Activated naive CD4-positive, alpha-beta T cell treated with anti-CD3 and anti-CD28 coated beads, Interleukin-2, amount 10 ng/mL, durations not matched to agents 7 days and 5 days (primary cell): ENCODE results near the gene TAC4.

Source experiments
- CTCF ChIA-PET: fragments of 350-600 bp; sonication (Branson Sonifier 250); formaldehyde crosslinking; loops from one replicate; lab custom pipeline; 2021; ENCODE audit warnings: antibody characterized with exemption; lab: Charles Lee
- DNase-seq: peaks from one replicate; pipeline ENCODE4 v3.0.0-alpha.2; 2020
- H3K27ac Mint-ChIP-seq: one replicate; pipeline ENCODE4 v1.8.0; 2021; ENCODE audit warnings: mild to moderate bottlenecking, moderate library complexity, mixed read lengths
- H3K27me3 Mint-ChIP-seq: one replicate; pipeline ENCODE4 v1.8.0; 2021; ENCODE audit warnings: mild to moderate bottlenecking, mixed read lengths
- H3K36me3 Mint-ChIP-seq: one replicate; pipeline ENCODE4 v1.8.0; 2021; ENCODE audit warnings: mixed read lengths
- H3K4me1 Mint-ChIP-seq: one replicate; pipeline ENCODE4 v1.8.0; 2021; ENCODE audit warnings: mixed read lengths
- H3K4me3 Mint-ChIP-seq: one replicate; pipeline ENCODE4 v1.8.0; 2021; ENCODE audit warnings: mild to moderate bottlenecking, moderate library complexity, mixed read lengths
- H3K9me3 Mint-ChIP-seq: one replicate; pipeline ENCODE4 v1.8.0; 2021; ENCODE audit warnings: mixed read lengths

The TAC4 gene, protein sequence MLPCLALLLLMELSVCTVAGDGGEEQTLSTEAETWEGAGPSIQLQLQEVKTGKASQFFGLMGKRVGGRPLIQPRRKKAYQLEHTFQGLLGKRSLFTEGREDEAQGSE

DNA sequence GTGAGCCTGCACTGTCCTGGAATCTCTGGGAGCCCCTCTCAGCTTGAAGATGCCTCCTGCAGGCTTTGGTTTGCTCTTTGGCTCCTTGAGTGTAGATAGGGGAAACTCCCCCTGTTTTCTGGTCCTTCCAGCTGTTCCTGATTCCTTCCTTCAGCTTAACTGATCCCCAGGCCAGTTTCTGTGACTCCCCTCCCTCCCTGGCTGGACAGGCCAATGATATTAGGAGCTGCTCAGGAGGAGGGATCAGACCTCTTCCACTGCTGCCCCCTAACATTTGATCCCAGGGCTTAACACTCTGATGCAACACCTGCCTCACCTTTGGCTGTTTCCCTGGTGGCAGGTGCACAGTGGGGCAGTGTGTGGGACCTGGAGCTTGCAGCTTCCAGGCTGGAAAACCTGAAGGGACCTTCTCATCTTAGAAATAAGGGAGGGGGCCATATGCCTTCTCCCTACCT, at the start of gene TAC4:
TSS of gene TAC4 (minus strand) at position 51 of the 455 bp plus-strand sequence. CDS start 52 bp downstream, outside the sequence.
- H3K4me1 Mint-ChIP-seq = peaks cover 42% of the 10 kb centered on the region
- no peak within 1 kb of the TSS for H3K4me3 Mint-ChIP-seq
- H3K27ac Mint-ChIP-seq = no peak within 1 kb of the TSS
- DNase-seq = no peak
- H3K27me3 Mint-ChIP-seq = peaks cover 30% of the 10 kb centered on the region
- CTCF ChIA-PET = interaction anchor here (0.7 to 2.7 kb wide), 2 partner anchors 149 to 291 kb away, joined by 3 to 10 read pairs; no protein-coding TSS in a partner anchor
- peaks cover 3% of the 10 kb centered on the region for H3K36me3 Mint-ChIP-seq
- H3K9me3 Mint-ChIP-seq = no peaks in the 10 kb centered on the region

DNA sequence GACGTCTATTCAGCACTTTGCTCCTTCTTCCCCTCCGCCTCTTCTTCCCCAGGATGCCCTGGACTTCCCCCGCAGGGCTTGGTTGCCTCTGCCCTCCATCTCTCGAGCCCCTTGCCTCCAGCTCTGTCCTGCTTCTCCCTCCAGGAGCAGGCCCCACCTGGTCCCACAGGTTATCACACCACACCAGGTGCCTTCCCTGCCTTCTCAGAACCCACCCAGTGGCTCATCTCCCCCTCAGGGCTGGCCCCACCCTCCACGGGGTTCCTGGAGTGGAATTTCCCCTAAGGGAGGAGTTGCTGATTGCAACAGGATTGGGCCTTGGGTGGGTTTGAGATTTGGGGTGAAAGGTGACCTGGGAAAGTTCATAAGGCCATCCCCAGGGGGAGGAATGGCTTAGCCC, 49.0 kb upstream of the TAC4 start:
- H3K36me3 Mint-ChIP-seq = no peaks in the 10 kb centered on the region
- CTCF ChIA-PET = no interaction called here
- no peaks in the 10 kb centered on the region for H3K4me1 Mint-ChIP-seq
- peaks cover 93% of the 10 kb centered on the region for H3K27me3 Mint-ChIP-seq
- H3K27ac Mint-ChIP-seq = no peak overlapping the region
- H3K4me3 Mint-ChIP-seq = no peak overlapping the region
- no peaks in the 10 kb centered on the region for H3K9me3 Mint-ChIP-seq
- DNase-seq = no peak

DNA sequence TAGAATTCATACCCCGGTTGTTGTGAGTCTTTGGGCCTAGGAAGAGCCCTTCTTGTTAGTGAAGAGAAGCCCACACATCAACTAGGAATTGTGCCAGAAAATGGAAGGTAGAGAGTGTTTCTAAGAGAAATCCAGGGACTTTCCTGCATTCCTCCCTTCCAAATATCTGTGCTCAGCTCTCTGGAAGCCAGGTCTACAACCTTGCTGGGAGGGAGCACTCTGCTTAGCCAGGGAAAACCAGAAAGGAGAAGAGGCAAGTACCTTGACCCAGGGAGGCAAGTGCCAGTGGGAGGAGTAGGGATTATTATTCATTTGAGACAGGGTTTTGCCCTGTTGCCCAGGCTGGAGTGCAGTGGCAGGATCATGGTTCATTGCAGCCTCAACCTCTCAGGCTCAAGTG, 48.4 kb upstream of the TAC4 start:
- Mint-ChIP-seq H3K27ac (no peak overlapping the region), H3K36me3 (no peaks in the 10 kb centered on the region), H3K4me3 (no peak overlapping the region), H3K9me3 (no peaks in the 10 kb centered on the region), H3K4me1 (no peaks in the 10 kb centered on the region), H3K27me3 (peaks cover 93% of the 10 kb centered on the region)
- CTCF ChIA-PET = interaction anchor here (2.1 kb wide), 1 partner anchor 101 kb away, joined by 6 read pairs; no protein-coding TSS in a partner anchor
- no peak for DNase-seq

DNA sequence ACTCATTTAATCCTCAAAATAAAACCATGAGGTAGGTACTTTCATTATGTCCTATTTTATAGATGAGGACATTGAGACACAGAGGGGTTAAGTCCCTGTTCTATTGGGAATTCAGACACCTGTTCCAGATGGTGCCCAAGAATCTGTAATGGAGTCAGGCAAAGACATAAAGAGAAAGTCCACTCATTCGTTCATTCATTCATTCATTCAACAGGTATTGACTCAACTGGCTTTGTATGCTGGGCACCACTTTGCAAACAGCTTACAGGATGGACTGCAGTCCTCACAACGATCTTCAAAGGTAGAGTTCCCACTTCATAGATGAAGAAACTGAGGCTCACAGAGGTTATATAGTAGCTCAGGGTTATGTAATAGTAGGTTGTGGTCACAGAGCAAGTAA, 47.9 kb upstream of the TAC4 start:
- peaks cover 93% of the 10 kb centered on the region for H3K27me3 Mint-ChIP-seq
- DNase-seq = no peak
- no peaks in the 10 kb centered on the region for H3K36me3 Mint-ChIP-seq
- no peaks in the 10 kb centered on the region for H3K4me1 Mint-ChIP-seq
- no peaks in the 10 kb centered on the region for H3K9me3 Mint-ChIP-seq
- CTCF ChIA-PET = interaction anchor here (2.1 kb wide), 1 partner anchor 101 kb away, joined by 6 read pairs; no protein-coding TSS in a partner anchor
- H3K27ac Mint-ChIP-seq = no peak overlapping the region
- no peak overlapping the region for H3K4me3 Mint-ChIP-seq

DNA sequence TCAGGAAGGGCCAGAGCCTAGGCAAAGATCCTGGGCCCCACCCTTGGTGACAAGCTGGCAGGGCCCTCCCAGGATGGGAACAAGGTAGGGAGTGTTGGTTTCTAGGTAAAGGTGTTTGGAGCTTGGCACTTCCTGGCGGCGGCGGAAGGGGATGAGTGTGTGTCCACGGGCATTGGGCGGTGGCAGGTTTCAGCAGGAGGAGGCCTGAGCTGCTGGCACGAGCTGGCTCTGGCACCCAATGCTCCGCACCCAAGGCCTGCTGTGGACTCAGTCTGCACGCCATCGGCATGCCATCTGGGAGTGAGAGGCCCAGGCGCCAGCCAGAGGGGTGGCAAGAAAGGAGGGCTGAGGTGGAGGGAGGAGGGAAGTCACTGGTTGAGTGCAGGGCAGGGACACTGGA, 46.9 kb upstream of the TAC4 start:
- Mint-ChIP-seq H3K27me3 (peaks cover 93% of the 10 kb centered on the region), H3K4me3 (no peak overlapping the region), H3K9me3 (no peaks in the 10 kb centered on the region), H3K27ac (no peak overlapping the region), H3K36me3 (no peaks in the 10 kb centered on the region), H3K4me1 (no peaks in the 10 kb centered on the region)
- CTCF ChIA-PET = interaction anchor here (0.7 to 2.1 kb wide), 3 partner anchors 102 to 594 kb away, joined by 3 to 6 read pairs (median 3); no protein-coding TSS in a partner anchor
- no peak for DNase-seq

DNA sequence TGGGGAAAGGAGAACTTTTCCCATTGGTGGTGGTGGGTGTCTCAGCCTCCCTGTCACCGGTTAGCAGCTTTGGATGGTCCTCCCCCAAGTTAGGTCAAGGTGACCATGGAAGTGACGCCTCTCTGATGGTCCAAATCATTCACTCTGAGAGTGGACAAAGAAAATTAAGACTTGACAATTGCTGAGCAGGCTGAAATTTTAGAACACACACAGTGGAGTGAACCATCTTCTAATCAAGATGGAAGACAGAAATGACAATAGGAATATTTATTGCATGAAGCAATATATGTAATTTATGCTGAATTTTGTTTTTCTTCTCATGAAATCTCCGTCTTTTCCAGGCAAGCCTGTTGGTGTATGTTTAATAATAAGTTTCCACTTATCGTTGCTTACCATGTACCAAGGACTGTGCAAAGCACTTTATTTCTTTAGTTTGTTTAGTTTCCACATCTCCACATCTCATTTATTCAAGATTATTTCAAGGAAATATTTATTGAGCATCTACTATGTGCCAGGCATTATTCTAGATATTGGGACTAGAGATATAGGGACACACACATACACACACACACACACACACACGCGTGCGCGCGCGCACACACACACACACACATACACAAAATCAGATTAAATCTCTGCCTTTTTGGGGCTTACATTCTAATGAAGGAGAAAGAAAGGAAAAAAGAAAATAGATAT, 44.0 kb upstream of the TAC4 start:
- CTCF ChIA-PET = interaction anchor here (1.2 kb wide), 1 partner anchor 105 kb away, joined by 4 read pairs; no protein-coding TSS in a partner anchor
- Mint-ChIP-seq H3K4me3 (no peak overlapping the region), H3K4me1 (no peaks in the 10 kb centered on the region), H3K27me3 (peaks cover 91% of the 10 kb centered on the region), H3K36me3 (no peaks in the 10 kb centered on the region), H3K27ac (no peak overlapping the region), H3K9me3 (no peaks in the 10 kb centered on the region)
- DNase-seq = no peak

DNA sequence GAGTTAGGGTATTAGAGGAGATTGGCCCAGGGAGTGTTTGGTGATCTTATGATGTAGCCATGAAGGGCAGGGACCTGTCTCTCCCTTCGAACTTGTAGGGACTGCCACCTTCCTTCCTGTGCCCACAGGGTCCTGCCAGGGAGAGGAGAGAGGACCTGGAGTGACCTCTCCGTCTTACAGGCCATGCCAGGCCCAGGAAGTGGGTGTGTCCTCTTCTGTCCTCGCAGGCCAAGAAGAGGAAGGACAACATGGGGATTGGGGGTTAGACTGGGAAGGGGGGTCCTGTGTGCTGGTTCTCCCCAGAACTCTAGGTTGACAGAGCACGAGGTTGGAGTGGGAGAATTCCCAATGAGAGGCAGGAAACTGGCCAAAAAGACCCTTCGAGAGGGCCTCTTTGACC, 43.4 kb upstream of the TAC4 start:
- Mint-ChIP-seq H3K36me3 (no peaks in the 10 kb centered on the region), H3K4me1 (no peaks in the 10 kb centered on the region), H3K4me3 (no peak overlapping the region), H3K27ac (no peak overlapping the region), H3K9me3 (no peaks in the 10 kb centered on the region), H3K27me3 (peaks cover 90% of the 10 kb centered on the region)
- CTCF ChIA-PET = interaction anchor here (1.2 kb wide), 1 partner anchor 106 kb away, joined by 4 read pairs; no protein-coding TSS in a partner anchor
- DNase-seq = no peak

DNA sequence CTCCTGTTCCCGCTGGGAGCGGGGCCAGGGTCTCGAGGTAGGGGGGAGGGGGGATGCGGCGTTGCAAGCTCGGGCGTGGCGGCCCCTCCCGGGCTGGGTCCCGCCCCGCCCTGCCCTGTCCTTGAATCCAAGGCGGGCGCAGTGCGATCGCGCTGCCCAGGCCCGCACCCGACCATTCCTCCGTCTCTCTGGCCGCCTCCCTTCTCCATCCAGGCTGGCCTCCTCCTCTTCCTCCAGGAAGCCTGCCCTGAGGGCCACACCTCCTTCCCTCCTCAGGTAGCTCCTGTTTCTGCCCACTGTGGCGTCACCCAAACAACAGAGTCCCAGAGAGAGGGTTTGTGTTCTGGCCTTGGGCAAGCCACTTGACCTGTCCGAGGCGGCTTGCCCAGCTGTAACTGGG, 43.0 kb upstream of the TAC4 start:
- Mint-ChIP-seq H3K27ac (no peak overlapping the region), H3K4me1 (no peaks in the 10 kb centered on the region), H3K36me3 (no peaks in the 10 kb centered on the region), H3K27me3 (peaks cover 90% of the 10 kb centered on the region), H3K9me3 (no peaks in the 10 kb centered on the region), H3K4me3 (no peak overlapping the region)
- CTCF ChIA-PET = interaction anchor here (1.2 kb wide), 1 partner anchor 106 kb away, joined by 4 read pairs; no protein-coding TSS in a partner anchor
- no peak for DNase-seq

DNA sequence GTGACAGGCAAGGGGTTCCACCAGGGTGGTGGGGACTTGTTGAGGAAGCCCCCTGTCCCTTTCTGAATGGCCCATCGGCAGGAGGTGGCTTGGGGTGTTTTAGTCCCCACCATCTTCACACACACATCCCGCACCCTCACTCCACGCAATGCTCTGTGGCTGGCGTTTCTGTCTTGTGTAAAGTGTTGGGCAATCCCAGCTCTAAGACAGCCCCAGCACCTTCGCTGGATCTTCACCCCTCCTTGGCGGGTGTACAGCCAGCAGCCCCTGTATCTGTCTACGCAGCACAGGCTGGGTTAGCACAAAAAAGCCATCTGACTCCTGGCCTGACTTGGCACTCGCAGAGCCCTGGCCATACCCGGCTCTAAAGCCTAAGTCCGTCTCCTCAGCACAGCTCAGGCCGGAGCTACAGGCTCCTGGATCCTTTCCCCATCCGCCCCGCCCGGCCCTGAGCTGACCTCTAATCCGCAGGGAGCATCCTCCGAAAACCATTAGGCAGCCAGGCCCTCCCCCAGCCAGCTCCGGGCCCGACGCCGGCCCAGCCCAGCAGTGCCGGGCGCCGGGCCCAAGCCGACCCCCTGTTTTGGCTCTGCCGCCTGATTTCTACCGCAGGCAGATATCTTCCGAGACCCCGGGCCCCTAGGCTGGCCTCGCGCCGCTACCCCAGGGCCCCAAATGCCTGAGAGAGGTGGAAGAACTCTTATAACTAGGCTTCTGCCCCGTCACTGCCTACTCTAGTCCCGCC, 42.4 kb upstream of the TAC4 start:
- CTCF ChIA-PET = interaction anchor here (1.2 kb wide), 1 partner anchor 107 kb away, joined by 4 read pairs; no protein-coding TSS in a partner anchor
- no peak for DNase-seq
- Mint-ChIP-seq H3K4me1 (no peaks in the 10 kb centered on the region), H3K9me3 (no peaks in the 10 kb centered on the region), H3K27me3 (peaks cover 92% of the 10 kb centered on the region), H3K4me3 (no peak overlapping the region), H3K27ac (no peak overlapping the region), H3K36me3 (no peaks in the 10 kb centered on the region)

DNA sequence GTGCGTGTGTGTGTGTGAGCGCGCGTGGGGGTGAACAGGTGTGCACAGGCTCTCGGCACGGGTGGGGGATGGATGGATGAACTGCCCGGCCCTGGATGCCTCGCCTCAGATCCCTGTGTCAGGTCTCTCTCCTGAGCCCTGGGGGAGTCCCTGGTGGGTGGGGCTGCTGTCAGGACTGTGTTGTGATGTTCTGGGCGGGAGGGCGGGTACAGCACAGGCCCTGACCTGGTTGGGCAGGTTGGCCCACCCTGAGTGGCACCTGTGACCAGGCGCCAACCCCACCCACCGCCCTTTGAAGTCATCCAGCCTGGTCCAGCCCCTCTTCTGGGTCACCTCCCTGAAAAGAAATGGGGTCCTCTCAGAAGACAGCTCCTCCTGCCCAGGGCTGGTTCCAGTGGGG, 41.6 kb upstream of the TAC4 start:
- H3K9me3 Mint-ChIP-seq = no peaks in the 10 kb centered on the region
- H3K36me3 Mint-ChIP-seq = no peaks in the 10 kb centered on the region
- H3K4me3 Mint-ChIP-seq = no peak overlapping the region
- H3K4me1 Mint-ChIP-seq = no peaks in the 10 kb centered on the region
- CTCF ChIA-PET = interaction anchor here (1.0 kb wide), 1 partner anchor 28 kb away, joined by 3 read pairs; no protein-coding TSS in a partner anchor
- no peak for DNase-seq
- H3K27me3 Mint-ChIP-seq = peaks cover 90% of the 10 kb centered on the region
- H3K27ac Mint-ChIP-seq = no peak overlapping the region

DNA sequence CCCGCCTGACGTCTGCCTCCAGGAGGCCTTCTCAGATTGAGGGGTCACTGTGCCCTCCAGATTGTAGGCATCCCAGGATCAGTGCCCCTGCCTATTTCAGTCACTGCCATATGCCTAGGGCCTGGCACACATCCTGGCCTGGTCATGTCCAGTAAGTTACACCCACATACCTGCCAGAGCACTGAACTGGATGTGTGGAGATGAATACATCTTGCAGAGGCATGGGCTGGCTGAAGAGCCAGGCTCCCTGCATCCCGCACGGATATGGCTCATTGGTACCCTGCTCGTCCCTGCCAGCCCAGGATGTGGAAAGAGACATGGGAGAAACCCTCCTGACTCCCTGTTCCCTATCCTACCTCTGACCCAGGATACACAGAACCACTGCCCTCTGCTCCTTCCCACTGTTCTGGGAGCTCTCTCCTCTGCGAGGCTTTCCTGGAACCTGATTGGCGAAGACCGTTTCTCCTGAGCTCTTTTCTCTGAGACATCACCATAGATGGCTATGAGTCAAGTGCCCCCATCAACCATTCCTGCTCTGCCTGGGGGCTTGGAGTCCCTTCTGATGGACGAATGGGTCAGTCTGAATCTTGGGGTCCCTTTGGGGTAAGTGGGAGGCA, 40.0 kb upstream of the TAC4 start:
- no peak overlapping the region for H3K4me3 Mint-ChIP-seq
- CTCF ChIA-PET = no interaction called here
- H3K4me1 Mint-ChIP-seq = no peaks in the 10 kb centered on the region
- no peak overlapping the region for H3K27ac Mint-ChIP-seq
- H3K36me3 Mint-ChIP-seq = no peaks in the 10 kb centered on the region
- no peak for DNase-seq
- peaks cover 90% of the 10 kb centered on the region for H3K27me3 Mint-ChIP-seq
- no peaks in the 10 kb centered on the region for H3K9me3 Mint-ChIP-seq

DNA sequence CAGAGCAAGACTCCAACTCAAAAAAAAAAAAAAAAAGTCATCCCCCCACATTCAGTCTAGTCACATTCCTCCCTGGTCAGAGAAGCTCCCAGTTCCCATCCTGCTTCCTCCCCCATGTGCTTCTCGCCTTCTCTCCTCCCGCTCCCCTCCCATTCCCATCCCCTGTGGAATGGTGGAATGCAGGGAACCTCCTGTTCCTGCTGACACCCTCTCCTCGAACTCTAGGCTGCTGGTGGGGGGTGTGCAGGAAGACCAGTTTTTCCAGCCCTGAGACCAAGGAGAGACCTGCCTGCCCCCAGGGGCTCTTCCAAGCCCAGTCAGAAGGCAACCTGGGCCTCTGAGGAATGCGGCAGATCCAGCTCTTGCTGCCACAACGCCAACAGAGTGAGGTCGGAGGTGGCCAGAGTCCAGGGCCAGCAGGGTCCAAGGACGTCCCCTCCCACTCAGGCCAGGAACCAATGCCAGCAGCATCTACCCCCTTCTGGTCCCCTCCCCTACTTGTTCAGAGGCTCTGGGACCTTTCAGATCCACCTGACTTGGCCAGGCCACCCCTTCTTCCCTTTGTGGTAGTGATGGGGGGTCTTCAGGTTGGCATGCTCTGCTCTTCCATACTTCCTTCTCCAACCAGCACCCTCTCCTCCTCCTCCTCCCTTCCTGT, 39.3 kb upstream of the TAC4 start:
- Mint-ChIP-seq H3K9me3 (no peaks in the 10 kb centered on the region), H3K4me1 (no peaks in the 10 kb centered on the region), H3K36me3 (no peaks in the 10 kb centered on the region), H3K4me3 (no peak overlapping the region), H3K27me3 (peaks cover 90% of the 10 kb centered on the region), H3K27ac (no peak overlapping the region)
- DNase-seq = no peak
- CTCF ChIA-PET = interaction anchor here (2.2 kb wide), 1 partner anchor 111 kb away, joined by 8 read pairs; no protein-coding TSS in a partner anchor

DNA sequence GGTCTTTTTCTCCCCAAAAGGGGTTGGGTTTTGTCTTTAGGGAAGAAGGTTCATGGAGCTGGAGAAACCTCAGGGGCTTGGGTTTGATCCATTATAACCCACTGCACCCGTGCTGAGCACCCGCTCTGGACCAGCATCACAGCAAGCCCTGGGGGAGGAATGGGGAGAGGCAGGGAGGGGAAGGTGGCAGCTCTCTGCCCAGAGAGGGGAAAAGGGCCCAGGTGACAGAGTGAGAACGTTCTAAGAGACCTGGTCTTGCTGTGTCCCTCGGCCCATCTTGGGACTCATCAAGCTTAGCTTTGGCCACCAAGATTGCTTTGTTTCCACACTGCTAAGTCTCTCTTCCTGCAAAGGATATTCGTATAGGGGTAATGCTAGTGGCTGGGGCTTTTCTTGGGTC, 38.2 kb upstream of the TAC4 start:
- no peak overlapping the region for H3K4me3 Mint-ChIP-seq
- no peak for DNase-seq
- H3K27me3 Mint-ChIP-seq = peaks cover 90% of the 10 kb centered on the region
- H3K4me1 Mint-ChIP-seq = no peaks in the 10 kb centered on the region
- H3K27ac Mint-ChIP-seq = no peak overlapping the region
- H3K9me3 Mint-ChIP-seq = no peaks in the 10 kb centered on the region
- CTCF ChIA-PET = interaction anchor here (2.2 to 2.9 kb wide), 2 partner anchors 111 to 112 kb away, joined by 8 to 9 read pairs; no protein-coding TSS in a partner anchor
- H3K36me3 Mint-ChIP-seq = no peaks in the 10 kb centered on the region
